D721Med (cell line): ENCODE measurements around the gene CCDC88B.

Experiments used
- DNase-seq: peaks from one replicate; pipeline ENCODE4 v3.0.0; 2011; ENCODE audit warnings: low spot score; ENCODE audit not compliant: insufficient read length
- FAIRE-seq: peaks from 2 replicates; lab custom pipeline; 2011; peaks lifted over from hg19 to GRCh38; lab: Jason Lieb, UNC
- TF ChIP-seq, protein P1 (sequence below): IDR thresholded peaks from 2 replicates; pipeline ENCODE4 v1.5.1; 2012; ENCODE audit warnings: mild to moderate bottlenecking, control low read depth; ENCODE audit not compliant: insufficient read depth; ENCODE audit errors: missing control alignments

CCDC88B gene

DNA sequence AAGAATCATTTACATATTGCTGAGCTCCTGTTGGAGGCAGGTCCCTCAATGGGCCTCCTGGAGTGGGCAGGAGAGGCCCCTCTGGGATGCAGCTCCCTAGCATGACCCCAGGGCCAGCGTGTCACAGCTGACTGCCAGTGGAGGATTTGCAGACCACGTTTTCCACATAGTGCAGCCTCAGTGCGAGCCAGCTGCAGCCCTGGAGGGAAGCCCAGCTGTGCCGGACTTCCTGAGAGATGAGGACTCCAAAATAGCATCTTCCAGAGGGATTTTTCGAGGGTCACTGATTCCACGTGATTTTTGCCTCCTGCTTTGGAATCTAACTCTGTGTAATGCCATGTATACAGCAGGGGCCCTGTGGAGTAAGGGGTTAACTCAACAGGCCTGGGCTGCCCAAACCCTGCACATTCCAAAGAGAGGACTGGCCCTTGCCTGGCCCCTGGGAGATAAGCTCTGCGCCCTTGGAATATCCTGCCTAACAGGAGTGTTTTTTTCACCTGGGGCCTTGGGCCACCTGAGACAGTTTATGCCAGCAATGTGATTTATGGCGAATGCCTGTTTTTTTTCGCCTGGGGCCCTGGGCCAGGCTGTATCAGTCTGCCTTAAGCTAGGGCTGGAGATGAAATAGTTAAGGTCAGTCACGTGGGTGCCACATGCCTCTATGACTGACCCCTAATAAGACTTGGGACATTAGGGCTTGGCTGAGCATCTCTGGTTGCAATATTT is 66.4 kb downstream of the CCDC88B start:
- TF ChIP-seq, protein P1, sequence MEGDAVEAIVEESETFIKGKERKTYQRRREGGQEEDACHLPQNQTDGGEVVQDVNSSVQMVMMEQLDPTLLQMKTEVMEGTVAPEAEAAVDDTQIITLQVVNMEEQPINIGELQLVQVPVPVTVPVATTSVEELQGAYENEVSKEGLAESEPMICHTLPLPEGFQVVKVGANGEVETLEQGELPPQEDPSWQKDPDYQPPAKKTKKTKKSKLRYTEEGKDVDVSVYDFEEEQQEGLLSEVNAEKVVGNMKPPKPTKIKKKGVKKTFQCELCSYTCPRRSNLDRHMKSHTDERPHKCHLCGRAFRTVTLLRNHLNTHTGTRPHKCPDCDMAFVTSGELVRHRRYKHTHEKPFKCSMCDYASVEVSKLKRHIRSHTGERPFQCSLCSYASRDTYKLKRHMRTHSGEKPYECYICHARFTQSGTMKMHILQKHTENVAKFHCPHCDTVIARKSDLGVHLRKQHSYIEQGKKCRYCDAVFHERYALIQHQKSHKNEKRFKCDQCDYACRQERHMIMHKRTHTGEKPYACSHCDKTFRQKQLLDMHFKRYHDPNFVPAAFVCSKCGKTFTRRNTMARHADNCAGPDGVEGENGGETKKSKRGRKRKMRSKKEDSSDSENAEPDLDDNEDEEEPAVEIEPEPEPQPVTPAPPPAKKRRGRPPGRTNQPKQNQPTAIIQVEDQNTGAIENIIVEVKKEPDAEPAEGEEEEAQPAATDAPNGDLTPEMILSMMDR: no peak
- FAIRE-seq: no peak
- DNase-seq: no peak
